H9 (cell line): ENCODE data around the gene PCDHGB4. TPM values are rescaled to one million over a fixed set of nuclear protein-coding genes. Genes with fewer than 3 reads are reported as not detected.

Experiments used
- DNase-seq: peaks from one replicate; pipeline ENCODE4 v3.0.0-alpha.2; 2017
- H2AFZ ChIP-seq: one replicate; pipeline ENCODE4 v1.6.1; 2013; ENCODE audit warnings: mild to moderate bottlenecking, low read length, control low read depth, moderate library complexity
- H2AK5ac ChIP-seq: 2 replicates; pipeline ENCODE4 v1.6.1; 2013; ENCODE audit warnings: low read length, control low read depth, mixed read lengths; ENCODE audit not compliant: insufficient read length
- H2BK120ac ChIP-seq: one replicate; pipeline ENCODE4 v1.6.1; 2013; ENCODE audit warnings: low read depth, mild to moderate bottlenecking, low read length, control low read depth, inconsistent platforms; ENCODE audit not compliant: poor library complexity, severe bottlenecking
- H2BK12ac ChIP-seq: 2 replicates; pipeline ENCODE4 v1.6.1; 2013; ENCODE audit warnings: low read length, control low read depth, mixed read lengths, low read depth; ENCODE audit not compliant: insufficient read length
- H2BK15ac ChIP-seq: 2 replicates; pipeline ENCODE4 v1.6.1; 2013; ENCODE audit warnings: low read depth, low read length, control low read depth
- H2BK20ac ChIP-seq: one replicate; pipeline ENCODE4 v1.6.1; 2013; ENCODE audit warnings: low read depth, mild to moderate bottlenecking, low read length, control low read depth, inconsistent platforms; ENCODE audit not compliant: poor library complexity, severe bottlenecking
- H2BK5ac ChIP-seq: 2 replicates; pipeline ENCODE4 v1.6.1; 2013; ENCODE audit warnings: low read length, control low read depth, mixed read lengths; ENCODE audit not compliant: insufficient read length
- H3K14ac ChIP-seq: 2 replicates; pipeline ENCODE4 v1.6.1; 2013; ENCODE audit warnings: low read length, control low read depth; ENCODE audit not compliant: insufficient read depth
- H3K18ac ChIP-seq: 2 replicates; pipeline ENCODE4 v1.6.1; 2013; ENCODE audit warnings: low read depth, mild to moderate bottlenecking, mixed read lengths, low read length, control low read depth; ENCODE audit not compliant: insufficient read length
- H3K23ac ChIP-seq: 2 replicates; pipeline ENCODE4 v1.6.1; 2013; ENCODE audit warnings: low read length, control low read depth, mixed read lengths, low read depth; ENCODE audit not compliant: insufficient read length
- H3K23me2 ChIP-seq: 2 replicates; pipeline ENCODE4 v1.6.1; 2013; ENCODE audit warnings: low read depth, mild to moderate bottlenecking, mixed read lengths, low read length, control low read depth; ENCODE audit not compliant: insufficient read length, poor library complexity, severe bottlenecking
- H3K27ac ChIP-seq: 2 replicates; pipeline ENCODE4 v1.5.1; 2013; ENCODE audit warnings: low read length, control low read depth, mixed read lengths, low read depth; ENCODE audit not compliant: insufficient read length
- H3K27me3 ChIP-seq: 2 replicates; pipeline ENCODE4 v1.6.1; 2013; ENCODE audit warnings: low read length, control low read depth, inconsistent platforms; ENCODE audit not compliant: insufficient read depth
- H3K4ac ChIP-seq: 2 replicates; pipeline ENCODE4 v1.6.1; 2013; ENCODE audit warnings: low read depth, mild to moderate bottlenecking, control low read depth, inconsistent platforms, low read length, moderate library complexity
- H3K4me1 ChIP-seq: 2 replicates; pipeline ENCODE4 v1.6.1; 2013; ENCODE audit warnings: low read length, control low read depth, inconsistent platforms; ENCODE audit not compliant: insufficient read depth
- H3K4me2 ChIP-seq: 2 replicates; pipeline ENCODE4 v1.6.1; 2013; ENCODE audit warnings: low read length, control low read depth, mixed read lengths; ENCODE audit not compliant: insufficient read length, insufficient read depth
- H3K56ac ChIP-seq: 2 replicates; pipeline ENCODE4 v1.6.1; 2013; ENCODE audit warnings: low read depth, mild to moderate bottlenecking, mixed read lengths, low read length, control low read depth; ENCODE audit not compliant: insufficient read length
- H3K79me1 ChIP-seq: 2 replicates; pipeline ENCODE4 v1.6.1; 2013; ENCODE audit warnings: low read depth, mild to moderate bottlenecking, moderate library complexity, low read length, control low read depth, inconsistent platforms; ENCODE audit not compliant: insufficient read depth, poor library complexity, severe bottlenecking
- H3K79me2 ChIP-seq: 2 replicates; pipeline ENCODE4 v1.6.1; 2013; ENCODE audit warnings: low read length, control low read depth, inconsistent platforms; ENCODE audit not compliant: insufficient read depth
- H3K9ac ChIP-seq: 2 replicates; pipeline ENCODE4 v1.6.1; 2013; ENCODE audit warnings: low read length, control low read depth, mixed read lengths; ENCODE audit not compliant: insufficient read length; ENCODE audit errors: extremely low read depth
- H3K9me3 ChIP-seq: one replicate; pipeline ENCODE4 v1.6.1; 2013; ENCODE audit warnings: low read depth, low read length, inconsistent platforms; ENCODE audit not compliant: control insufficient read depth
- H3T11ph ChIP-seq: one replicate; pipeline ENCODE4 v1.6.1; 2013; ENCODE audit warnings: mild to moderate bottlenecking, low read length, control low read depth, inconsistent platforms
- H4K20me1 ChIP-seq: one replicate; pipeline ENCODE4 v1.6.1; 2013; ENCODE audit not compliant: control insufficient read depth, insufficient read length, insufficient read depth
- H4K5ac ChIP-seq: 2 replicates; pipeline ENCODE4 v1.6.1; 2013; ENCODE audit warnings: low read depth, mild to moderate bottlenecking, mixed read lengths, low read length, control low read depth; ENCODE audit not compliant: insufficient read length
- H4K8ac ChIP-seq: replicated peaks from 2 replicates; pipeline ENCODE4 v1.6.1; 2013; ENCODE audit warnings: low read length, control low read depth, mixed read lengths, low read depth; ENCODE audit not compliant: insufficient read length
- H4K91ac ChIP-seq: 2 replicates; pipeline ENCODE4 v1.6.1; 2013; ENCODE audit warnings: low read depth, mild to moderate bottlenecking, moderate library complexity, mixed read lengths, low read length, control low read depth; ENCODE audit not compliant: insufficient read length
- H3K27ac Mint-ChIP-seq, 3 experiments: 2 replicates in 2 of 3; 3 replicates in 1 of 3; pipeline ENCODE4 v1.8.0; 2020 to 2021; ENCODE audit warnings: mixed read lengths in 3 of 3, mild to moderate bottlenecking in 1 of 3, moderate library complexity in 1 of 3
- H3K27me3 Mint-ChIP-seq: 2 replicates; pipeline ENCODE4 v1.8.0; 2021; ENCODE audit warnings: low read depth, mild to moderate bottlenecking, moderate library complexity, mixed read lengths
- H3K36me3 Mint-ChIP-seq, 3 experiments: 2 replicates in 2 of 3; 3 replicates in 1 of 3; pipeline ENCODE4 v1.8.0; 2020 to 2021; ENCODE audit warnings: low read depth in 3 of 3, mixed read lengths in 3 of 3; ENCODE audit not compliant: insufficient read depth in 1 of 3
- H3K4me1 Mint-ChIP-seq, 2 experiments: 2 replicates each; pipeline ENCODE4 v1.8.0; 2020; ENCODE audit warnings: mixed read lengths in 2 of 2
- H3K4me3 Mint-ChIP-seq, 2 experiments: 2 replicates in 1 of 2; 3 replicates in 1 of 2; pipeline ENCODE4 v1.8.0; 2020 to 2021; ENCODE audit warnings: mild to moderate bottlenecking in 2 of 2, mixed read lengths in 2 of 2, moderate library complexity in 1 of 2
- H3K9me3 Mint-ChIP-seq, 2 experiments: 2 replicates in 1 of 2; 3 replicates in 1 of 2; pipeline ENCODE4 v1.8.0; 2020; ENCODE audit warnings: mild to moderate bottlenecking in 2 of 2, mixed read lengths in 2 of 2, moderate library complexity in 1 of 2
- CTCF ChIP-seq: fragments of 200-600 bp; sonication (generic); conservative IDR thresholded peaks from 3 replicates; pipeline ENCODE4 v1.8.0; 2021; ENCODE audit warnings: antibody characterized with exemption, mild to moderate bottlenecking
- WGBS: extraction: QIAGEN DNeasy Blood & Tissue Kit; methylation state at CpG from one replicate; pipeline ENCODE4 v1.1.7; 2013; ENCODE audit warnings: missing lambda C conversion rate, low lambda C conversion rate, mixed read lengths; ENCODE audit not compliant: insufficient read length; ENCODE audit errors: extremely low coverage; 5-methylcytosine and 5-hydroxymethylcytosine counted together
- total RNA-seq: library from RNA; stranded (reverse); gene quantifications from 2 replicates; pipeline ENCODE4 v1.2.1, GENCODE V29; 2021

Gene PCDHGB4
- total RNA-seq, 1 experiment from 2014 or later, result 4.2 TPM

DNA sequence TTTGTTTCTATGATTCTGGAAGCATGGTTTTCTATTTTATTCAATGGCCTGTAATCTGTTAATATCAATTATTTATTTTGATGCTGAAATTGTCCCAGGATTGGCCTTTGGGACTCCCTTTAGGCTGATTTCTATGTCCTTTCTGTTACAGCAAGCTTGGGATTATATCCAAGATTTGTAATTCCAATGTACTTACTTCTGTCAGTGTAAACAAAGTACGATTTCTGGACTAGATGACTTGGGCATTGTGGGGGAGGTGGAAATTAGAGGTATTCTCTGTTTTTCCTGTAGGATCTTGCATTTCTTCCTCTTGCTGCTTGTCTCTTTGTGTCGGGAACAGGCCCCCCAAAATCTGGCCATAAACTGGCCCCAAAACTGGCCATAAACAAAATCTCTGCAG, 46.5 kb downstream of the PCDHGB4 start:
- no peaks in the 10 kb centered on the region for H3K79me1 ChIP-seq
- H3K9ac ChIP-seq, result no peak overlapping the region
- Mint-ChIP-seq H3K27me3 (peaks cover 3% of the 10 kb centered on the region), H3K36me3 (peaks cover 34 to 48% (median 35%) of the 10 kb centered on the region in 3 experiments), H3K4me1 (no peaks in the 10 kb centered on the region; a peak in 1 of 4 replicates), H3K9me3 (peaks cover 42 to 44% of the 10 kb centered on the region in 2 experiments), H3K27ac (no peak overlapping the region), H3K4me3 (no peak overlapping the region)
- H3K4ac ChIP-seq, result no peak overlapping the region
- no peak overlapping the region for H4K8ac ChIP-seq
- H3K14ac ChIP-seq, result no peak overlapping the region
- no CpG with 5 or more reads among the region's 2 CpGs for WGBS
- H2BK20ac ChIP-seq, result no peak overlapping the region
- no peak overlapping the region for H3K23ac ChIP-seq
- no peak overlapping the region for H4K91ac ChIP-seq
- no peaks in the 10 kb centered on the region for H3K4me1 ChIP-seq
- H3K56ac ChIP-seq, result no peak overlapping the region
- no peak overlapping the region for H2BK15ac ChIP-seq
- H2AK5ac ChIP-seq, result no peak overlapping the region
- DNase-seq, result no peak
- H2BK5ac ChIP-seq, result no peak overlapping the region
- no peak overlapping the region for H2BK12ac ChIP-seq
- H3T11ph ChIP-seq, result no peak overlapping the region
- TF ChIP-seq CTCF, result no peak
- no peaks in the 10 kb centered on the region for H3K79me2 ChIP-seq
- H3K4me2 ChIP-seq, result no peak overlapping the region
- H4K5ac ChIP-seq, result no peak overlapping the region
- no peak overlapping the region for H3K18ac ChIP-seq
- H3K23me2 ChIP-seq, result no peaks in the 10 kb centered on the region
- no peaks in the 10 kb centered on the region for H3K27me3 ChIP-seq
- H3K27ac ChIP-seq, result no peak overlapping the region
- no peak overlapping the region for H2BK120ac ChIP-seq
- H3K9me3 ChIP-seq, result peaks cover 14% of the 10 kb centered on the region
- H2AFZ ChIP-seq, result no peak overlapping the region
- no peaks in the 10 kb centered on the region for H4K20me1 ChIP-seq
